HepG2 (cell line): ENCODE measurements around the gene LAMTOR2. TPM values are rescaled to one million over a fixed set of nuclear protein-coding genes. Genes with fewer than 3 reads are reported as not detected.
A peak's percentile ranks its signal among the peaks of the same experiment; 100 is the strongest.

Experiments
- ADNP ChIP-seq: sonication (generic); formaldehyde crosslinking; IDR thresholded peaks from 2 replicates; pipeline ENCODE4 v1.4.0; 2020; ENCODE audit warnings: missing genetic modification reagents
- CBX2 ChIP-seq, 2 experiments: fragments of 200-600 bp in 1 of 2; sonication (generic); formaldehyde crosslinking in 1 of 2; IDR thresholded peaks; 2 replicates each; pipeline versions ENCODE4 v1.7.0 to v1.8.1; 2018 to 2022; ENCODE audit warnings: low read depth in 2 of 2, low read length in 1 of 2, mild to moderate bottlenecking in 1 of 2, missing genetic modification reagents in 1 of 2
- EED ChIP-seq: sonication (generic); formaldehyde crosslinking; IDR thresholded peaks from 2 replicates; pipeline ENCODE4 v1.5.0; 2020; ENCODE audit warnings: mild to moderate bottlenecking, missing genetic modification reagents
- HDAC2 ChIP-seq: sonication (generic); formaldehyde crosslinking; IDR thresholded peaks from 2 replicates; pipeline ENCODE4 v1.4.0; 2020; ENCODE audit warnings: missing genetic modification reagents
- HMG20B ChIP-seq: conservative IDR thresholded peaks from 2 replicates; pipeline ENCODE4 v1.6.1; 2016; ENCODE audit warnings: missing genetic modification reagents, missing compliant biosample characterization
- NR2F6 ChIP-seq, 2 experiments: IDR thresholded peaks; 2 replicates each; pipeline ENCODE4 v1.6.1; 2016; ENCODE audit warnings: antibody characterized with exemption in 1 of 2, mild to moderate bottlenecking in 1 of 2
- POLR2AphosphoS5 ChIP-seq: IDR thresholded peaks from 2 replicates; pipeline ENCODE4 v1.6.1; 2012; ENCODE audit warnings: low read depth, low read length
- SMARCE1 ChIP-seq: fragments of 450-650 bp; IDR thresholded peaks from 2 replicates; pipeline ENCODE4 v1.6.1; 2017; ENCODE audit warnings: borderline replicate concordance
- ZC3H4 ChIP-seq: sonication (generic); formaldehyde crosslinking; IDR thresholded peaks from 2 replicates; pipeline ENCODE4 v1.4.0; 2020; ENCODE audit warnings: missing genetic modification reagents, borderline replicate concordance
- ZFP41 ChIP-seq: sonication (generic); formaldehyde crosslinking; IDR thresholded peaks from 2 replicates; pipeline ENCODE4 v1.4.0; 2020; ENCODE audit warnings: mild to moderate bottlenecking, missing genetic modification reagents, borderline replicate concordance
- ZIK1 ChIP-seq: sonication (generic); formaldehyde crosslinking; IDR thresholded peaks from 2 replicates; pipeline ENCODE4 v1.5.0; 2020; ENCODE audit warnings: mild to moderate bottlenecking, low read depth, missing genetic modification reagents, borderline replicate concordance
- ZNF17 ChIP-seq: sonication (generic); formaldehyde crosslinking; IDR thresholded peaks from 2 replicates; pipeline ENCODE4 v1.5.0; 2020; ENCODE audit warnings: mild to moderate bottlenecking, missing genetic modification reagents
- ZNF672 ChIP-seq: sonication (generic); formaldehyde crosslinking; IDR thresholded peaks from 2 replicates; pipeline ENCODE4 v1.8.1; 2022; ENCODE audit warnings: missing genetic modification reagents
- ZNF720 ChIP-seq: sonication (generic); formaldehyde crosslinking; IDR thresholded peaks from 2 replicates; pipeline ENCODE4 v1.4.0; 2020; ENCODE audit warnings: missing genetic modification reagents
- ZNF749 ChIP-seq: sonication (generic); formaldehyde crosslinking; IDR thresholded peaks from 2 replicates; pipeline ENCODE4 v1.8.0; 2022; ENCODE audit warnings: mild to moderate bottlenecking, missing genetic modification reagents, moderate library complexity, borderline replicate concordance
- ZNF790 ChIP-seq: sonication (generic); formaldehyde crosslinking; IDR thresholded peaks from 2 replicates; pipeline ENCODE4 v1.8.0; 2022; ENCODE audit warnings: missing genetic modification reagents, mild to moderate bottlenecking, borderline replicate concordance
- ZSCAN12 ChIP-seq: sonication (generic); formaldehyde crosslinking; IDR thresholded peaks from 2 replicates; pipeline ENCODE4 v1.9.0; 2021; ENCODE audit warnings: mild to moderate bottlenecking, missing genetic modification reagents
- ZSCAN30 ChIP-seq: sonication (generic); formaldehyde crosslinking; IDR thresholded peaks from 2 replicates; pipeline ENCODE4 v1.5.0; 2020; ENCODE audit warnings: mild to moderate bottlenecking, missing genetic modification reagents
- polyA plus RNA-seq, 8 experiments: library from polyadenylated mRNA; depleted of rRNA in 3 of 8; stranded (reverse) in 7 of 8; unstranded in 1 of 8; fragments of >200 nt; fragmentation: Illumina TruSeq in 4 of 8; extraction: Trizol in 4 of 8; gene quantifications; 2 replicates each; pipeline versions ENCODE4 v1.2.1 to v1.2.3, GENCODE V29; 2011 to 2016; ENCODE audit warnings: low read depth in 4 of 8, missing spikeins in 1 of 8, mixed read lengths in 1 of 8; ENCODE audit not compliant: insufficient read depth in 1 of 8
- total RNA-seq, 5 experiments: library from RNA; depleted of rRNA; stranded (reverse); fragments of >200 nt; fragmentation: Illumina TruSeq; extraction: Trizol; gene quantifications; 2 replicates each; pipeline ENCODE4 v1.2.3, GENCODE V29; 2016; ENCODE audit warnings: low read depth in 1 of 5
- TF ChIP-seq, protein P1 (sequence below): sonication (generic); formaldehyde crosslinking; IDR thresholded peaks from 2 replicates; pipeline ENCODE4 v1.8.1; 2022; ENCODE audit warnings: low read depth, mild to moderate bottlenecking, missing genetic modification reagents
- TF ChIP-seq, protein P2 (sequence below): IDR thresholded peaks from 2 replicates; pipeline ENCODE4 v1.6.1; 2016; ENCODE audit warnings: low read depth, control low read depth
- TF ChIP-seq, protein P3 (sequence below): sonication (generic); formaldehyde crosslinking; IDR thresholded peaks from 2 replicates; pipeline ENCODE4 v1.4.0; 2020; ENCODE audit warnings: missing genetic modification reagents
- TF ChIP-seq, protein P4 (sequence below): sonication (generic); formaldehyde crosslinking; IDR thresholded peaks from 2 replicates; pipeline ENCODE4 v1.5.0; 2020; ENCODE audit warnings: missing genetic modification reagents

LAMTOR2 gene
- total and polyA plus RNA-seq, 2 of the 13 experiments (the other 11 are each of a cell fraction or from before 2014, with no cell fraction given) = 36.5 to 66.4 TPM

DNA sequence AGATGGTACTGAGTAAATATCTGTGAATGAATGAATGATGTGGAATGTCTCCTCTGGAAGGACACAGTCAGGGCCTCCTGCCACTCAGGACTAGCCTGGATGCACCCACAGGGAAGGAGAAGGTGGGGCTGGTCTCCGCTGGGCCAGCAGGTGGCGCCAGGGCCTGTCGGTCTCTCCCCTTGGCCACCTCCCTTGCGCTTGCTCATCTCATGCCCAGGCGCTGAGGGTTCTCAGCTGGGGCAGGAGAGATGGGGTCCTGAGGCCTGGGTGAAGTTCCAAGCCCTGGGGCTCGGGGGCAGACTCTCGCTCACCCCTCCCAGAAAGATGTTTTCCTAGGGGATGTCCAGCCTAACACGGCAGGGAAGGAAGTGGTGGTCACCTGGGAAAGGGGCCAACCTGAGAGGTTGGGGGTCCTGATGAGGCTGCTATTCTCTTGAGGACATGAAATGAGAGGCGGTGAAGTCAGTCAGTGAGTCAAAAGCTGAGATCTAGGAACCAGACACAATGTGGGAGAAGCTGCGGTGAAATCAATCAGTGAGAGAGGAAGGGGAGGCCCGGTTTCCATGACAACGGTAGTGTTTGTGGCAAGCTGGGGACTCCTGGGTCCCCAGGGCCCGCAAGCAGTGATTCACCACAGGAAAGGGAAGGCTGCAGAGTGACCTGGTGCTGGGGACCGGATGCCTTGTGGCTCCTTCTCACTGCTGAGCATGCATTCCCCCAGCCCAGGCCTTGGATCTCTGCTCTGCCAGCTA lies 42.2 kb downstream of the LAMTOR2 start (continued):
- TF ChIP-seq, protein P1, sequence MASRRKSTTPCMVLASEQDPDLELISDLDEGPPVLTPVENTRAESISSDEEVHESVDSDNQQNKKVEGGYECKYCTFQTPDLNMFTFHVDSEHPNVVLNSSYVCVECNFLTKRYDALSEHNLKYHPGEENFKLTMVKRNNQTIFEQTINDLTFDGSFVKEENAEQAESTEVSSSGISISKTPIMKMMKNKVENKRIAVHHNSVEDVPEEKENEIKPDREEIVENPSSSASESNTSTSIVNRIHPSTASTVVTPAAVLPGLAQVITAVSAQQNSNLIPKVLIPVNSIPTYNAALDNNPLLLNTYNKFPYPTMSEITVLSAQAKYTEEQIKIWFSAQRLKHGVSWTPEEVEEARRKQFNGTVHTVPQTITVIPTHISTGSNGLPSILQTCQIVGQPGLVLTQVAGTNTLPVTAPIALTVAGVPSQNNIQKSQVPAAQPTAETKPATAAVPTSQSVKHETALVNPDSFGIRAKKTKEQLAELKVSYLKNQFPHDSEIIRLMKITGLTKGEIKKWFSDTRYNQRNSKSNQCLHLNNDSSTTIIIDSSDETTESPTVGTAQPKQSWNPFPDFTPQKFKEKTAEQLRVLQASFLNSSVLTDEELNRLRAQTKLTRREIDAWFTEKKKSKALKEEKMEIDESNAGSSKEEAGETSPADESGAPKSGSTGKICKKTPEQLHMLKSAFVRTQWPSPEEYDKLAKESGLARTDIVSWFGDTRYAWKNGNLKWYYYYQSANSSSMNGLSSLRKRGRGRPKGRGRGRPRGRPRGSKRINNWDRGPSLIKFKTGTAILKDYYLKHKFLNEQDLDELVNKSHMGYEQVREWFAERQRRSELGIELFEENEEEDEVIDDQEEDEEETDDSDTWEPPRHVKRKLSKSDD (CRISPR knock-in tag) = 0 out of 2 replicates have a peak, but pooled peaks have one; percentile 54
- TF ChIP-seq ZSCAN12 (CRISPR knock-in tag) (no peak), CBX2 (IDR thresholded peaks at IDR 0.05; ENCODE audit: low read depth, low read length) (no peak), CBX2 (CRISPR knock-in tag; IDR thresholded peaks at IDR 0.05; ENCODE audit: low read depth) (no peak), HDAC2 (CRISPR knock-in tag) (peak; percentile 62; the same call in 1 of the 2 replicates), ADNP (CRISPR knock-in tag) (no peak), ZSCAN30 (CRISPR knock-in tag) (no peak), ZNF672 (CRISPR knock-in tag) (no peak), NR2F6 (IDR thresholded peaks at IDR 0.05) (no peak), NR2F6 (CRISPR knock-in tag; IDR thresholded peaks at IDR 0.05) (peak; percentile 49; the same call in 1 of the 2 replicates), ZC3H4 (CRISPR knock-in tag) (no peak), ZNF749 (CRISPR knock-in tag) (0 out of 2 replicates have a peak, but pooled peaks have one; percentile 37), ZIK1 (peak; percentile 49; the same call in 1 of the 2 replicates), HMG20B (CRISPR knock-in tag) (no peak), ZNF720 (CRISPR knock-in tag) (no peak), POLR2AphosphoS5 (no peak), ZNF17 (CRISPR knock-in tag) (no peak), ZNF790 (no peak), SMARCE1 (no peak), EED (CRISPR knock-in tag) (no peak), ZFP41 (CRISPR knock-in tag) (no peak)
- TF ChIP-seq, protein P2, sequence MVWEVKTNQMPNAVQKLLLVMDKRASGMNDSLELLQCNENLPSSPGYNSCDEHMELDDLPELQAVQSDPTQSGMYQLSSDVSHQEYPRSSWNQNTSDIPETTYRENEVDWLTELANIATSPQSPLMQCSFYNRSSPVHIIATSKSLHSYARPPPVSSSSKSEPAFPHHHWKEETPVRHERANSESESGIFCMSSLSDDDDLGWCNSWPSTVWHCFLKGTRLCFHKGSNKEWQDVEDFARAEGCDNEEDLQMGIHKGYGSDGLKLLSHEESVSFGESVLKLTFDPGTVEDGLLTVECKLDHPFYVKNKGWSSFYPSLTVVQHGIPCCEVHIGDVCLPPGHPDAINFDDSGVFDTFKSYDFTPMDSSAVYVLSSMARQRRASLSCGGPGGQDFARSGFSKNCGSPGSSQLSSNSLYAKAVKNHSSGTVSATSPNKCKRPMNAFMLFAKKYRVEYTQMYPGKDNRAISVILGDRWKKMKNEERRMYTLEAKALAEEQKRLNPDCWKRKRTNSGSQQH = no peak
- TF ChIP-seq, protein P3, sequence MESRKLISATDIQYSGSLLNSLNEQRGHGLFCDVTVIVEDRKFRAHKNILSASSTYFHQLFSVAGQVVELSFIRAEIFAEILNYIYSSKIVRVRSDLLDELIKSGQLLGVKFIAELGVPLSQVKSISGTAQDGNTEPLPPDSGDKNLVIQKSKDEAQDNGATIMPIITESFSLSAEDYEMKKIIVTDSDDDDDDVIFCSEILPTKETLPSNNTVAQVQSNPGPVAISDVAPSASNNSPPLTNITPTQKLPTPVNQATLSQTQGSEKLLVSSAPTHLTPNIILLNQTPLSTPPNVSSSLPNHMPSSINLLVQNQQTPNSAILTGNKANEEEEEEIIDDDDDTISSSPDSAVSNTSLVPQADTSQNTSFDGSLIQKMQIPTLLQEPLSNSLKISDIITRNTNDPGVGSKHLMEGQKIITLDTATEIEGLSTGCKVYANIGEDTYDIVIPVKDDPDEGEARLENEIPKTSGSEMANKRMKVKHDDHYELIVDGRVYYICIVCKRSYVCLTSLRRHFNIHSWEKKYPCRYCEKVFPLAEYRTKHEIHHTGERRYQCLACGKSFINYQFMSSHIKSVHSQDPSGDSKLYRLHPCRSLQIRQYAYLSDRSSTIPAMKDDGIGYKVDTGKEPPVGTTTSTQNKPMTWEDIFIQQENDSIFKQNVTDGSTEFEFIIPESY = peak; percentile 73
- TF ChIP-seq, protein P4, sequence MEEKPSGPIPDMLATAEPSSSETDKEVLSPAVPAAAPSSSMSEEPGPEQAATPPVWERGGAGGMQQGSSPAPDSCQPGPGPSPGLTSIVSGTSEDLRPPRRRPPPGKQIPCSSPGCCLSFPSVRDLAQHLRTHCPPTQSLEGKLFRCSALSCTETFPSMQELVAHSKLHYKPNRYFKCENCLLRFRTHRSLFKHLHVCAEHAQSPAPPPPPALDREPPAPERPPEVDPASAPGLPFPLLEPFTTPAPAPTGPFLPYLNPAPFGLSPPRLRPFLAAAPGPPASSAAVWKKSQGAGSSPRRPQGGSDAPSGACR = no peak
